ENCODE data around the gene P2RX3. TPM values are rescaled to one million over a fixed set of nuclear protein-coding genes. Genes with fewer than 3 reads are reported as not detected.
"Not testable (repeated sequence)": the region's sequence is repeated elsewhere in the genome, so short reads cannot be mapped to it uniquely, and the experiment has no call there.

The P2RX3 gene
- total RNA-seq, 2 donors from 2014 or later: not detected

- no peaks in the 10 kb centered on the region for H3K36me3 Mint-ChIP-seq
- DNase-seq (ENCODE audit: low spot score in 2 of 2) (no peak), ATAC-seq (no peak)
- peak overlapping the region in 1 of 2 donors; percentile 3 for H3K27ac Mint-ChIP-seq
- H3K9me3 Mint-ChIP-seq: no peaks in the 10 kb centered on the region
Measured at GRCh38 chr11:57392066-57392762, 54.1 kb downstream of the P2RX3 start.

GRCh38 chr11:57392763-57393105 lies 54.6 kb downstream of the P2RX3 start:
- no peak for ATAC-seq
- Mint-ChIP-seq H3K9me3 (no peaks in the 10 kb centered on the region), H3K36me3 (no peaks in the 10 kb centered on the region), H3K27ac (peak overlapping the region in 1 of 2 donors; percentile 3)
- DNase-seq (ENCODE audit: low spot score in 2 of 2): no peak

DNA sequence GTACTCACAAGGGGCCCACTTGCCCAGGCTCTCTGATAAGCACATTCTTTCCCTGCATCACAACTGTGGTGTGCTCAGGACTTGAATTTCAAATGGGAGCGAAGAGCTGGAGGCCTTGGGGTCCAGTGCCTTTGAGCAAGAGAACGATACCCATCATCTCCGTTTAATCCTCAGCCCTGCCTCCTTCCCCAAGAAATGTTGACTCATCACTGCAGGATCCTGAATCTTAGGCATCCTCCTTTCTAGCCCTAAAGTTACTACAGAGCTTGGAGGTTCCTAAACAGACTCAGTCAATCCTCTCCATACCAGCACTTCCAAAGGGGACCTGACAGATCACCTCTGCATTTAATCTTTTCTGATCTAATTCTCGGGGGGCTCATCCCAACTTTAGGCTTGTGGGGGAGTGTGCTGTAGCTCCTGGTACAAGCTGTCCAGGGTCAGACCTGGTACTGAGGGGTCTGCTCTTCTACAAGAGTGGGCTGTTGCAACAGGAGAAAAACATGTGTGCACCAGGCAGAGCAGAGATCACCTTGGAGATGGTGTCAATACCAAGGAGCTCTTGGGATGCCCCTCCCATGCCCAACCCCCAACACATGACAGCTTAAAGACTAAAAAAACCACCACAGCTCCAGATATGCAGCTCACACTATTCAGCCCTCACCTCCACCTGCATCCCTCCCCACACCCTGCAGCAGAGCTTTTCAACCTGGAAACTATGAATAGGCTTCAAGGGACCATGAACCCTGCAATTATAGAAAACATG lies 56.2 kb downstream of the P2RX3 start:
- no peak overlapping the region for H3K27ac Mint-ChIP-seq
- H3K36me3 Mint-ChIP-seq: no peaks in the 10 kb centered on the region
- DNase-seq (ENCODE audit: low spot score in 2 of 2): no peak
- H3K9me3 Mint-ChIP-seq: no peaks in the 10 kb centered on the region
- no peak for ATAC-seq

DNA sequence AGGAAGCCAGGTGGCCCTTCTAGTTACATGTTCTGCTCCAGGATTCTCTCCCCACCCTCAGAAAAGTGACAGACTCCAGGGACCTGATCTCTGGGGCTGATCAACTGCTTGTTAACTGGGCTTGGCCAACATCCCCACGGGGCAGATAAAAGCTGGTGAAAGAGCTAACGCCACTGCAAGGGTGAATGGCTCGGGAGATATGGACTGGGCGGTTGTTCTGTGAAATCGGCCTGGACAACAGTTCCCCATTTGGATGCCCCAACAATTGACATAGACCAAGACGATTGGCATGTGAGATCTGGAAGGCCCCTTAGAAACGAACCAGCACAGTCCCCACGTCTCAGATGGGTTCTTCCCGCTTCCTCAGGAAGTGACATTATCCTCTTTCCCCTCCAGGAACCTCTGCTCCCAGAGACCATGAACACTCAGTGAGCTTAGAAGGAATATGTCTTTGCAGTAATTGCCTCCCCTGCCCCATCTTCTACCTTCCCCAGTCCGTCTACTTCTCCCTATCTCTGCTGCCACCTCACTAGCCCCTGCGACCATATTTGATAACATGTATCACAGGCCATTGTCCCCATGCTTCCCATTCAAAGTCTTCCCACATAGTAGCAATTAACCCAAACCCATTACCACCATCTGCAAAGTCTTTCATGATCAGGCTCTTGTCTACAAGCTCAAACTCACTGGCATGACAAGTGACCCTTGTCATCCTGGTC lies 57.9 kb downstream of the P2RX3 start:
- ATAC-seq: no peak
- DNase-seq (ENCODE audit: low spot score in 2 of 2): no peak
- H3K27ac Mint-ChIP-seq: no peak overlapping the region

DNA sequence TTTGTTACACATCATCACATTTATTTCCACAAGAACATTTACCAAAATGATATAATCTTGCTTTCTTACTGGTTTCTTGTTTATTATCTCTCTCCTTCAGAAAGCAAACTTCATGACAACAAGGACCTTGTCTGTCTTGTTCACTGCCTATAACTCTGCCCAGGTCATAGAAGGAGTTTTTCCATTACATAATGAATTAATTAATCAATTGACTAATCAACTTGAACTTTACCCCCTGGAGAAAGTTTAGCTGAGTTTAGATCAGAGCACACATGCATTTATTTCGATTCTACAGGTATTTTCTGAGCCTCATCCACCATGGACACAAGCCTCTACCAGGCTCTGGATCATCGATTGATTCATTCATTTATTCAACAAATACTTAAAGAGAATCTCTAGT lies 58.6 kb downstream of the P2RX3 start:
- no peak overlapping the region for H3K27ac Mint-ChIP-seq
- no peak for DNase-seq (ENCODE audit: low spot score in 2 of 2)
- ATAC-seq: no peak
- H3K9me3 Mint-ChIP-seq: no peaks in the 10 kb centered on the region
- H3K36me3 Mint-ChIP-seq: no peaks in the 10 kb centered on the region

More for the DNA sequence above, 57.9 kb downstream of the P2RX3 start:
- Mint-ChIP-seq H3K36me3 (no peaks in the 10 kb centered on the region), H3K9me3 (no peaks in the 10 kb centered on the region)

GRCh38 chr11:57397394-57397990 lies 59.3 kb downstream of the P2RX3 start:
- Mint-ChIP-seq H3K9me3 (no peaks in the 10 kb centered on the region), H3K36me3 (peaks cover 0 to under 1% of the 10 kb centered on the region in 2 donors), H3K27ac (no peak overlapping the region)
- DNase-seq (ENCODE audit: low spot score in 2 of 2) (no peak), ATAC-seq (no peak)

DNA sequence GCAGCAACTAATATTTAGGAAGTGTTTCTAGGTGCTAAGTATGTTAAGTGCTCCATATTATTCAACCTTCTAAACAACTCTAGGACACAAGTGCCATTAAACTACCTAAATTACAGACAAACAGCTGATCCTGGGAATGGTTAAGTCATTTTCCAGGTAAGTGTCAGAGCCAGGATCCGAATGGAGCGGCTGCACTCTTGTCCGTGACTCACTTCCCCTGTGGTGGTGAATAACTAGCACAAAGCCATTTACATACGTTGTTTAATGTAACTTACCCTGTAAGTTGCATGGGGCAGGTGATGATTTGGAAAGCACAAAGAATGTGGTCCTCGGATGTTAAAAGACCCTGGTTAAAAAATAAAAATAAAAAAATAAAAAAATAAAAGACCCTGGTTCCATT lies 61.1 kb downstream of the P2RX3 start:
- Mint-ChIP-seq H3K9me3 (no peaks in the 10 kb centered on the region), H3K36me3 (peaks cover 7 to 9% of the 10 kb centered on the region in 2 donors), H3K27ac (no peak overlapping the region)
- DNase-seq (ENCODE audit: low spot score in 2 of 2) (no peak), ATAC-seq (no peak)

GRCh38 chr11:57399972-57400578 lies 61.9 kb downstream of the P2RX3 start:
- no peak for DNase-seq (ENCODE audit: low spot score in 2 of 2)
- H3K36me3 Mint-ChIP-seq: peaks cover 10 to 16% of the 10 kb centered on the region in 2 donors
- H3K27ac Mint-ChIP-seq: no peak overlapping the region
- no peaks in the 10 kb centered on the region for H3K9me3 Mint-ChIP-seq
- no peak for ATAC-seq

DNA sequence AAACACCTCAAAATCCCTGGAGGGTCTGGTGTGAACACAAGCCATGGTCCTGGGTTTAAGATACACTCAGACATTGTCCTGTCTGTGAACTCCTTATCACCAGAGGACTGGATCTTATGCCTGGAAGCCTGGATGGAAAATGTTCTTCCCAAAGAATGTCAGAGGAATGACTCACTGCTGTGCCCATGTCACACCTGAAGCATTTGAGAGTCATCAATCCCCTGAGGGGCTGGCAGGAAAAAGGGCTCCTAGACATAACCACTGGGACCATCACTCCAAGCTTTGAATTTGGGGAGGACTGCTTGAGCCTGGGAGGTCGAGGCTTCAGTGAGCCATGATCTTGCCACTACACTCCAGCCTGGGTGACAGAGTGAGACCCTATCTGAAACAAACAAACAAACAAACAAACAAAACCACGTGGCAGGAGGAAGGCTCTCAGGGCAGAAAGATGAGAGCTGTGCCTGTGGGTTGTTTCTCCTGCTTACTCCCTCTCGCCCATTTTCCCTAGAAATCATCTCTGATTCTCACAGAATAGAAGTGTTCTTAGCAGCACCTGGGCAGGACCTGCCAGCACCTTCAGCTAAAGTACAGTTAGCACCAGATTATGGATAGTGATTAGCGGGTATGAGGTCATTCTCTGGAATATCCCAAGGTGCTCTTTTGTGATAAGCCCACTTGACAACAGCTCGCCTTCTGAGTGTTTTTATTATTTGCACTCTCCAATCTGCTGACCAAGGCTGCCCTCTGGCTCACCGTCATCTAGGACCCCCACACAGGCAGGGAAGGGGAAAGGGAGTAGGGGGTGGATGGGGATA lies 64.2 kb downstream of the P2RX3 start:
- DNase-seq (ENCODE audit: low spot score in 2 of 2): no peak
- H3K27ac Mint-ChIP-seq: no peak overlapping the region
- no peaks in the 10 kb centered on the region for H3K9me3 Mint-ChIP-seq
- ATAC-seq: no peak
- peaks cover 23 to 39% of the 10 kb centered on the region in 2 donors for H3K36me3 Mint-ChIP-seq

DNA sequence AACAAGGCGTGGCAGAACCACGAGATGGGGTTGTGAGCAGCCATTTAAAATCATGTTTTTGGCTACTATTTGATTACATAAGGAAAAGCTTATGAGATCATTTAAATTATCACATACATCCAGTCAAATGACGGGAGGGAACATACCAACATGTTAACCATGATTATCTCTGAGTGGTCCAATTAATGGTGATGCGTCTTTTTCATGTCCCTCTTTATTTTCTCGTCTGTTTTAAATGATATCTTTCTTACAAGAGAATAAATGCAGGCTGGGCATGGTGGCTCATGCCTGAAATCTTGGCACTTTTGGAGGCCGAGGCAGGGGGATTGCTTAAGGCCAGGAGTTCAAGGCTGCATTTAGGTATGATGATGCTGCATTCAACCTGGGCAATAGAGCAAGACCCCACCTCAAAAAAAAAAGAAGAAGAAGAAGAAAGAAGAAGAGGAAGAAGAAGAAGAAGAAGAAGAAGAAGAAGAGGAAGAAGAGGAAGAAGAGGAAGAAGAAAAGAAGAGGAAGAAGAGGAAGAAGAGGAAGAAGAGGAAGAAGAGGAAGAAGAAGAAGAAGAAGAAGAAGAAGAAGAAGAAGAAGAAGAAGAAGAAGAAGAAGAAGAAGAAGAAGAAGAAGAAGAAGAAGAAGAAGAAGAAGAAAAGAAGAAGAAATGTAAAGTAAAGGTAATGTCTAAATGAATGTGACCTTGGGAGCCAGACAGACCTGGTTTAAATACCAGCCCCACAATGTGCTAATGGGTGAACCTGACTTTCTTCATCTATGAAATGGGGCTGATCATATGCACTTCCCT lies 65.0 kb downstream of the P2RX3 start:
- DNase-seq (ENCODE audit: low spot score in 2 of 2); ATAC-seq; H3K9me3 Mint-ChIP-seq: not testable (repeated sequence)
- Mint-ChIP-seq H3K27ac (peak overlapping the region in 1 of 2 donors; percentile 73), H3K36me3 (peaks cover 30 to 46% of the 10 kb centered on the region in 2 donors)

DNA sequence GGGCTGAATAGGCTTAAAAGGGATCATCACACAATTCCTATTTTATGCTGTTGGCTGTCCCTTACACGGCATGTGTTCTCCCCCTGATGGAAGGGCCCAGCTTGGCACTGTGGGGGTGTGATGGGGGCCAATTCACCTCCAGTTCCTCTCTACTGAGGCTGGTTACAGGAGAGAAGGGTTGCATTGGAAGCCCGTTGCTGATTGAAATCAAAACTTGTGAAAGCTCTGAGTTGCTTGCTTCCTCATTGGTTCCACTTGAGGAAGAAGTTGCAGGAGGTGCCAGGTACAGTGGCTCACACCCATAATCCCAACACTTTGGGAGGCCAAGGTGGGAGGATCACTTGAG lies 65.6 kb downstream of the P2RX3 start:
- DNase-seq (ENCODE audit: low spot score in 2 of 2) (no peak), ATAC-seq (no peak)
- Mint-ChIP-seq H3K9me3 (no peaks in the 10 kb centered on the region), H3K36me3 (peaks cover 30 to 46% of the 10 kb centered on the region in 2 donors), H3K27ac (no peak overlapping the region)

GRCh38 chr11:57405271-57405860 lies 67.2 kb downstream of the P2RX3 start:
- ATAC-seq: peak in 1 of 2 donors; percentile 11
- Mint-ChIP-seq H3K27ac (peak overlapping the region; percentile 58 to 81), H3K36me3 (peaks cover 36 to 59% of the 10 kb centered on the region in 2 donors), H3K9me3 (no peaks in the 10 kb centered on the region)
- DNase-seq (ENCODE audit: low spot score in 2 of 2): no peak

DNA sequence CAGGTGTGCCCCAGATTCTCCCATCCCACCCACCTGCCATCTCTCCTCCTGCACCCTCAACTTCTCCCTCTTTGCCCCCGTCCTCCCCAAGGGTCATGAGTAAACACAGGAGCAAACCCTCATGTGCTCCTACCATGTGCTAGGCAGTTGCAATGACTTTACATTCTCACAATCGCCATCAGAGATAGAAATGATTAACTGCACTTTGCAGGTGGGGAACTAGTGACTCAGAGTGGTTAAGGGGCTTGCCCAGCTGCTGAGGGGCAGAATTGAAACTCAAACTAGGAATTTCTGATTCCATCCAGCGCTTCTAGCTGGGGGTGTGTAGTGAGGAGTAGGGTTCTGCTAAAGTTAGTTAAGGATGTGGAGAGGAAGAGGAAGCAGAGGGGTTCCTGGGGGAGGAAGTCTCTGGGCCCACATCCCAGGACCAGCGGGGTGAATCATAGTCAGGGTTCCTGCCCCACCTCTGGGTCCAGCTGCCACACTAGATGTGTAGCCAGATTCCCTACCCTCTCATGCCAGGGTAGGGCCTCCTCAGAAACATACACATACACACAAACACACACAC lies 68.3 kb downstream of the P2RX3 start:
- H3K36me3 Mint-ChIP-seq: peaks cover 41 to 69% of the 10 kb centered on the region in 2 donors
- peak; percentile 31 to 71 for DNase-seq (ENCODE audit: low spot score in 2 of 2)
- peak; percentile 90 for ATAC-seq

GRCh38 chr11:57407010-57407920 lies 69.1 kb downstream of the P2RX3 start:
- peaks cover 41 to 77% of the 10 kb centered on the region in 2 donors for H3K36me3 Mint-ChIP-seq
- DNase-seq (ENCODE audit: low spot score in 2 of 2) (no peak), ATAC-seq (no peak)
- peak overlapping the region; percentile 81 to 92 for H3K27ac Mint-ChIP-seq
- H3K9me3 Mint-ChIP-seq: no peaks in the 10 kb centered on the region

More for the DNA sequence above, 68.3 kb downstream of the P2RX3 start:
- H3K9me3 Mint-ChIP-seq: no peaks in the 10 kb centered on the region
- H3K27ac Mint-ChIP-seq: peak overlapping the region; percentile 81 to 92

Data from activated naive CD4-positive, alpha-beta T cell treated with anti-CD3 and anti-CD28 coated beads, Interleukin-2, amount 50 U/mL, for 72 hours (primary cell).